ENCODE measurements around the gene MLLT1. TPM values are rescaled to one million over a fixed set of nuclear protein-coding genes. Genes with fewer than 3 reads are reported as not detected.

Gene MLLT1
- total RNA-seq, 1 experiment from 2014 or later, result 55.0 TPM

- no peak overlapping the region for H3K4me3 ChIP-seq (replicated peaks in 1 of 2; ENCODE audit: low read depth in 1 of 2, low read length in 2 of 2)
- TF ChIP-seq EZH2 (IDR thresholded peaks at IDR 0.05) (no peak), ZBTB33 (IDR thresholded peaks at IDR 0.05; ENCODE audit: extremely low read depth, insufficient replicate concordance, low read length) (no peak)
- ChIA-PET POLR2A (no interaction called here), CTCF (no interaction called here), RAD21 (ENCODE audit: low non-redundant PET in 1 of 2, low total read pairs in 2 of 2, uncharacterized antibody in 2 of 2, unreplicated experiment in 2 of 2) (interaction anchor here in 1 of 2 experiments (0.6 kb wide), 1 partner anchor 92 kb away, joined by 3 read pairs; no protein-coding TSS in a partner anchor)
- H3K79me2 ChIP-seq (ENCODE audit: insufficient read depth, low read length), result no peaks in the 10 kb centered on the region
- intact Hi-C loops (cut with micrococcal nuclease), result no loop called here
- H3K9me3 ChIP-seq (ENCODE audit: control insufficient read depth in 1 of 2, insufficient read depth in 1 of 2, low read depth in 1 of 2, low read length in 2 of 2), result peaks cover 0 to 4% of the 10 kb centered on the region in 2 experiments; a peak in 1 of 4 replicates
- ATAC-seq (no peak), DNase-seq (ENCODE audit: low read depth, low spot score) (no peak)
- no peaks in the 10 kb centered on the region for H3K36me3 ChIP-seq (ENCODE audit: control insufficient read depth in 1 of 2, insufficient read depth in 2 of 2, low read length in 2 of 2)
- H3K9me2 ChIP-seq (ENCODE audit: insufficient read depth), result no peaks in the 10 kb centered on the region
- H3K27ac ChIP-seq (ENCODE audit: low read depth, low read length), result no peak overlapping the region
- no peak overlapping the region for H3K9ac ChIP-seq (ENCODE audit: low read length)
- H3K4me1 ChIP-seq (ENCODE audit: control insufficient read depth in 1 of 2, insufficient read depth in 2 of 2, low read length in 2 of 2), result no peaks in the 10 kb centered on the region
- H2AFZ ChIP-seq (ENCODE audit: low read depth, low read length, poor library complexity, severe bottlenecking), result no peak overlapping the region
- H4K20me1 ChIP-seq (ENCODE audit: insufficient read depth), result no peaks in the 10 kb centered on the region
- no peaks in the 10 kb centered on the region for H3K27me3 ChIP-seq (ENCODE audit: insufficient read depth, low read length)
- no TSS peak for BruUV-seq (replicated peaks)
- H3K4me2 ChIP-seq (ENCODE audit: low read length), result no peak overlapping the region
Observed at GRCh38 chr19:6172074-6172863, 107.5 kb downstream of the MLLT1 start.

GRCh38 chr19:6167115-6167514 lies 112.7 kb downstream of the MLLT1 start:
- no peak for TF ChIP-seq SP1 (IDR thresholded peaks at IDR 0.05; ENCODE audit: low read depth)
- TF ChIP-seq EZH2 (IDR thresholded peaks at IDR 0.05), result no peak
- no peak for TF ChIP-seq TCF7L2 (IDR thresholded peaks at IDR 0.05; ENCODE audit: borderline replicate concordance, extremely low read depth, insufficient read depth, insufficient read length)
- no peak overlapping the region for H3K9ac ChIP-seq (ENCODE audit: low read length)
- no peaks in the 10 kb centered on the region for H4K20me1 ChIP-seq (ENCODE audit: insufficient read depth)
- H3K27me3 ChIP-seq (ENCODE audit: insufficient read depth, low read length), result no peaks in the 10 kb centered on the region
- no peaks in the 10 kb centered on the region for H3K79me2 ChIP-seq (ENCODE audit: insufficient read depth, low read length)
- ChIA-PET CTCF (interaction anchor here (0.7 kb wide), 1 partner anchor 51 kb away, joined by 3 read pairs; no protein-coding TSS in a partner anchor), RAD21 (ENCODE audit: low non-redundant PET in 1 of 2, low total read pairs in 2 of 2, uncharacterized antibody in 2 of 2, unreplicated experiment in 2 of 2) (no interaction called here), POLR2A (no interaction called here)
- no peak overlapping the region for H3K27ac ChIP-seq (ENCODE audit: low read depth, low read length)
- no peak overlapping the region for H3K4me2 ChIP-seq (ENCODE audit: low read length)
- H3K9me3 ChIP-seq (ENCODE audit: control insufficient read depth in 1 of 2, insufficient read depth in 1 of 2, low read depth in 1 of 2, low read length in 2 of 2), result peaks cover 0 to 4% of the 10 kb centered on the region in 2 experiments; a peak in 1 of 4 replicates
- DNase-seq (ENCODE audit: low read depth, low spot score) (no peak), ATAC-seq (no peak)
- H3K4me3 ChIP-seq (replicated peaks in 1 of 2; ENCODE audit: low read depth in 1 of 2, low read length in 2 of 2), result no peak overlapping the region
- no TSS peak for BruUV-seq (replicated peaks)
- H2AFZ ChIP-seq (ENCODE audit: low read depth, low read length, poor library complexity, severe bottlenecking), result no peak overlapping the region
- peaks cover 0 to 4% of the 10 kb centered on the region in 2 experiments; a peak in 1 of 4 replicates for H3K4me1 ChIP-seq (ENCODE audit: control insufficient read depth in 1 of 2, insufficient read depth in 2 of 2, low read length in 2 of 2)
- H3K36me3 ChIP-seq (ENCODE audit: control insufficient read depth in 1 of 2, insufficient read depth in 2 of 2, low read length in 2 of 2), result no peaks in the 10 kb centered on the region
- no peaks in the 10 kb centered on the region for H3K9me2 ChIP-seq (ENCODE audit: insufficient read depth)
- intact Hi-C loops (cut with micrococcal nuclease), result no loop called here
